ENCODE measurements around the gene GCFC2.

DNA sequence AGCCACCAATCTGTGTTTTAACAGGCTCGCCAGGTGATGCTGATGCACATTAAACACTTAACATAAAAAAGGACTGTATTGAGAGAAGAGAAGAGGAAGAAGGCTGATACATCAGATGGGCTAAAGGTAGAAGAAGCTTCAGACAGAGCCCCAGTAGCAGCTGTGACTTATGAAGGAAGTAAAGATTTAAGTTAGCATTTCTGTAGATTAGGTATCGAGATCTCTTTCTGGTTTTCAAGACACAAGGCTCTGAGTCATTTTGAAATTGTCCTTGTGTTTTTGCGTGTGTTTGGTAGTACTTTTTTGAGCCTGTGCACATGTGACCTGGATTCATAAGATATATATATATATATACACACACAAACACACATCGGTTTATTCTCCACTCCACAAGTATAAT is 40.6 kb upstream of the GCFC2 start:
- no peak for TF ChIP-seq POLR2AphosphoS5 (IDR thresholded peaks at IDR 0.05; ENCODE audit: control insufficient read depth, insufficient read depth, low read depth, low read length)
- no peak for TF ChIP-seq ATF3 (IDR thresholded peaks at IDR 0.05)
- no peak for TF ChIP-seq ATF3 (CRISPR knock-in tag; conservative IDR thresholded peaks at IDR 0.05)
- no peak for TF ChIP-seq CREB1 (IDR thresholded peaks at IDR 0.05)
- TF ChIP-seq CREB1 (CRISPR knock-in tag; IDR thresholded peaks at IDR 0.05), result no peak
- no peak for TF ChIP-seq CREBBP (IDR thresholded peaks at IDR 0.05; ENCODE audit: low read depth, low read length)
- TF ChIP-seq NFE2L1 (tag; IDR thresholded peaks at IDR 0.05; ENCODE audit: borderline replicate concordance, low read depth), result no peak
- TF ChIP-seq MXI1 (IDR thresholded peaks at IDR 0.05; ENCODE audit: low read depth, low read length), result no peak

All from K562 (cell line).